Adrenal gland (tissue), 12 donors: ENCODE results near the gene CAPN2. TPM values are rescaled to one million over a fixed set of nuclear protein-coding genes. Genes with fewer than 3 reads are reported as not detected.

ENCODE experiments used
- DNase-seq, 7 donors: peaks; one replicate each; pipeline ENCODE4 v3.0.0-alpha.2; 2019 to 2020
- H3K27ac ChIP-seq, 5 donors: fragments of 200-600 bp; sonication (generic) in 4 of 5; 1 replicate in 3 of 5; 2 replicates in 2 of 5; pipeline versions ENCODE4 v1.5.1 to v1.8.0; 2016 to 2020; ENCODE audit warnings: mild to moderate bottlenecking in 1 of 5
- H3K27me3 ChIP-seq: fragments of 200-600 bp; 2 replicates; pipeline ENCODE4 v1.8.0; 2021
- H3K36me3 ChIP-seq, 2 donors: fragments of 200-600 bp; replicated peaks in 1 of 2; 1 replicate in 1 of 2; 2 replicates in 1 of 2; pipeline versions ENCODE4 v1.5.1 to v1.8.0; 2018 to 2022
- H3K4me1 ChIP-seq, 2 donors: fragments of 200-600 bp; replicated peaks in 1 of 2; 1 replicate in 1 of 2; 2 replicates in 1 of 2; pipeline versions ENCODE4 v1.5.1 to v1.8.0; 2018 to 2021
- H3K4me3 ChIP-seq, 4 donors: fragments of 200-600 bp; sonication (generic) in 3 of 4; one replicate each; pipeline ENCODE4 v1.5.1; 2016 to 2018
- H3K9me3 ChIP-seq, 3 donors: fragments of 200-600 bp; sonication (generic) in 1 of 3; replicated peaks in 1 of 3; 1 replicate in 2 of 3; 2 replicates in 1 of 3; pipeline versions ENCODE4 v1.5.1 to v1.8.0; 2016 to 2021
- POLR2A ChIP-seq, 2 donors: fragments of 450-650 bp; IDR thresholded peaks; one replicate each; pipeline ENCODE4 v1.6.1; 2017; ENCODE audit warnings: antibody characterized with exemption in 2 of 2, mild to moderate bottlenecking in 2 of 2, moderate library complexity in 1 of 2
- WGBS, 4 donors: extraction: QIAGEN DNeasy Blood & Tissue Kit in 2 of 4; methylation state at CpG; one replicate each; pipeline versions ENCODE4 v1.1.5 to v1.1.7; 2013 to 2017; 5-methylcytosine and 5-hydroxymethylcytosine counted together
- intact Hi-C, 2 donors: fragments of 100-400 bp; cut with DNase I; formaldehyde crosslinking; loops; one replicate each; pipeline versions ENCODE4 v1.14.1 to v1.15.0; 2022 to 2023
- polyA plus RNA-seq, 3 donors: library from polyadenylated mRNA; stranded (reverse); fragments of 200-250 nt in 2 of 3; fragments of 350-450 nt in 1 of 3; fragmentation: Illumina TruSeq in 1 of 3; extraction: RNeasy Lipid Tissue Mini Kit (QIAGEN cat#74804) in 1 of 3; gene quantifications; one replicate each; pipeline ENCODE4 v1.2.3, GENCODE V29; 2013 to 2014
- total RNA-seq, 9 donors: library from RNA; depleted of rRNA in 4 of 9; stranded (reverse); fragments of >200 nt in 4 of 9; fragments of 120-200 nt in 1 of 9; fragmentation: NEBNext Ultra II Directional in 1 of 9; extraction: Animal tissue kit (Norgen Biotek cat#: 25700) in 1 of 9; gene quantifications; one replicate each; pipeline versions ENCODE4 v1.1.0 to v1.2.4, GENCODE V29; 2013 to 2023
- TF ChIP-seq, protein P1 (sequence below), 6 experiments: fragments of 450-650 bp in 4 of 6; fragments of 200-600 bp in 2 of 6; sonication (generic) in 1 of 6; IDR thresholded peaks; 1 replicate in 5 of 6; 2 replicates in 1 of 6; pipeline versions ENCODE4 v1.5.1 to v1.8.0; 2016 to 2021; ENCODE audit warnings: antibody characterized with exemption in 6 of 6, mild to moderate bottlenecking in 2 of 6, moderate library complexity in 1 of 6
- donor health status: healthy with polysubstance abuse.
- donor health status: Bipolar disorder and iron deficiency.
- donor health status: DM: yes; HTN: yes; CAD: no.
- donor health status: DM: no; HTN: no; CAD: no.
- donor health status: DM: no; HTN: no; CAD: no.
- donor health status: DM: yes; HTN: yes; CAD: no.

CAPN2 gene
- total and polyA plus RNA-seq, 12 donors: 110 to 366 (median 199) TPM

DNA sequence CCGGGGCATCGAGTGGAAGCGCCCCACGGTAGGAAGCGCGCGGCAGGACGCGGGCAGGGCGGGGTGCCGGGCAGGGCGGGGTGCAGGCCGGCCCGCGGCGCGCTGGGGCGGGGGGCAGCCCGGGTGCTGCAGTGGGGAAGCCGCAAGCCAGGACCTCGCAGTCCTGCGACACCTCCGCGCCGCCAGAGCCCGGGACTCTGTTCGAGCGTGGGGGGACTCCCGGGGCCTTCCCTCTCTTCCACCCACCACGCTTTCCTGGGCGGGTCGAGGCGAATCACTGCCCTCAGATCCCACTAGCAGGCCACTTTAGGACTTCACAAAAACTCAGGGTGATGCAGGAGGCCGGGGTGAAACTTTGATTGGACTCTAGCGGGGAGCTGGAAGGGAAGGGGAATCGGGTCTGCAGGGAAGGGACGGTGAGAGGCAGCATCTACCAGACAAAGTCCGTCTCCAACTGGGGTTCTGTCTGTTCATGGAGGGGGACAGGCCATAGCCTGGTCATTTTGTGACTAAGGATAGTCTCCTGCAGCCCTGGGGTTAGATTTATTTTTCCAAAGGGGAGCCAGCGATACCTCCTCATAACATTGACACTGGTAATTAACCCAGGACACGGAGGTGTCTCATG, 623 bp downstream of the CAPN2 start:
- no peaks in the 10 kb centered on the region for H3K9me3 ChIP-seq
- H3K27ac ChIP-seq: peak overlapping the region; percentile 24 to 97 (median 94)
- WGBS, 4 donors: 1 to 9% (median 3%) methylated on average over 7 to 40 of the region's 40 CpGs
- no peaks in the 10 kb centered on the region for H3K27me3 ChIP-seq
- DNase-seq: peak in 4 of 7 donors; percentile 35 to 46 (median 40)
- peaks cover 0 to 5% of the 10 kb centered on the region in 2 donors for H3K36me3 ChIP-seq
- TF ChIP-seq POLR2A (IDR thresholded peaks at IDR 0.05): no peak
- TF ChIP-seq, protein P1, sequence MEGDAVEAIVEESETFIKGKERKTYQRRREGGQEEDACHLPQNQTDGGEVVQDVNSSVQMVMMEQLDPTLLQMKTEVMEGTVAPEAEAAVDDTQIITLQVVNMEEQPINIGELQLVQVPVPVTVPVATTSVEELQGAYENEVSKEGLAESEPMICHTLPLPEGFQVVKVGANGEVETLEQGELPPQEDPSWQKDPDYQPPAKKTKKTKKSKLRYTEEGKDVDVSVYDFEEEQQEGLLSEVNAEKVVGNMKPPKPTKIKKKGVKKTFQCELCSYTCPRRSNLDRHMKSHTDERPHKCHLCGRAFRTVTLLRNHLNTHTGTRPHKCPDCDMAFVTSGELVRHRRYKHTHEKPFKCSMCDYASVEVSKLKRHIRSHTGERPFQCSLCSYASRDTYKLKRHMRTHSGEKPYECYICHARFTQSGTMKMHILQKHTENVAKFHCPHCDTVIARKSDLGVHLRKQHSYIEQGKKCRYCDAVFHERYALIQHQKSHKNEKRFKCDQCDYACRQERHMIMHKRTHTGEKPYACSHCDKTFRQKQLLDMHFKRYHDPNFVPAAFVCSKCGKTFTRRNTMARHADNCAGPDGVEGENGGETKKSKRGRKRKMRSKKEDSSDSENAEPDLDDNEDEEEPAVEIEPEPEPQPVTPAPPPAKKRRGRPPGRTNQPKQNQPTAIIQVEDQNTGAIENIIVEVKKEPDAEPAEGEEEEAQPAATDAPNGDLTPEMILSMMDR (IDR thresholded peaks at IDR 0.05): no peak
- intact Hi-C loops: loop anchor here in 1 of 2 donors (5.0 kb wide), 1 partner anchor 34 kb away; no protein-coding TSS in a partner anchor
- H3K4me3 ChIP-seq: peak overlapping the region; percentile 37 to 92 (median 78)
- H3K4me1 ChIP-seq: peaks cover 41 to 54% of the 10 kb centered on the region in 2 donors

DNA sequence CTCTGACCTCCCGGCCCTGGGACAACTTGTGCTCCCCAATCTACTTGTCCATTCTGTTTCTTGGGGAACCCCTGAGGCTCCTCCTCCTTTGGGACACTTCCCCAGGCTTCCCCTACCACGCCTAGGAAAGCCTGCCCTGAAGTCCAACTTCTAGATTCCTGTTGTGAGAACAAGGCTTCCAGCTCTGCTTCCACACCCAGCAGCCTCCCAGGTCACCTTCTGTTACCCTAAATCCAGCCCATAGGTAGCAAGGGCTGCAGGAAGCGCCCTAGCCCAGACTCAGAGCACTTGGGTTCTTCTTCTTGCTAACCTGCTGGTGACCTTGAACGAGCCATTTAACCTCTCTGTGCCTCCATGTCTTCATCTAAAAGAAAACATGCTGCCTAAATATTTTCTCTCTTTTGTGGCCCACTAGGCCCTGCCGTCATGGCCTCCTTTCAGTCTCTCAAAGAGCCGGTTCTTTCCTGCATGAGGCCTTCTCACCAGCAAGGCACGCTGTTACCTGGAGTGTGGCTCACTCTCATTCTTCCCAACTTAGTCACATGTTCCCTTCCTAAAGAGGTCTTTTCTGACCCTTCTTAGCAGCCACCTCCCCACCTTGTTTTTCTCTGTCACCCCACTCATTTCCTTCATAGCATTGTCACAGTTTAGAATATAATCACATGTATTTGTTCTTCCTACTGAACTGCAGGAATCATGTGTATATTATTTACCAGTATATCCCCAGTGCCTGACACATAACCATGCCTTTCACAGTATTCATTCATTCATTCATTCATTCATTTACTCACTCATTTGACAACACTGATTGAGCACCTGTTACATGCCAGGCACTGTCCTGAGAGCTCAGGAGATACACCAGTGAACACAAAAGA, 1.4 kb downstream of the CAPN2 start:
- intact Hi-C loops: loop anchor here in 1 of 2 donors (5.0 kb wide), 1 partner anchor 34 kb away; no protein-coding TSS in a partner anchor
- H3K27ac ChIP-seq: peak overlapping the region; percentile 24 to 97 (median 94)

DNA sequence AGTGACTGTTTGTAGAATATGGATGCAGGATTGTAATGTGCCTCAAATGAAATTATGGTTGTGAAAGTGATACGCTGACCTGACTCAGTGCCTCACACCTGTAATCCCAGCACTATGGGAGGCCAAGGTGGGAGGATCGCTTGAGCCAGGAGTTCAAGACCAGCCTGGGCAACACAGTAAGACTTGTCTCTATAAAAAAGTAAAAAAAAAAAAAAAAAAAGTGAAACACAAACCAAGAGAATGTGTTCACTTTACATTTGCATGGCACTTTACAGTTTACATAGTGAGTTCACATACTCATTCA, 2.0 kb downstream of the CAPN2 start:
- TF ChIP-seq, protein P1 (IDR thresholded peaks at IDR 0.05): no peak
- no peak for TF ChIP-seq POLR2A (IDR thresholded peaks at IDR 0.05)
- no peak overlapping the region for H3K4me3 ChIP-seq
- peaks cover 36 to 44% of the 10 kb centered on the region in 2 donors for H3K4me1 ChIP-seq
- peak overlapping the region in 2 of 5 donors; percentile 57 to 94 for H3K27ac ChIP-seq
- no peaks in the 10 kb centered on the region for H3K9me3 ChIP-seq
- H3K36me3 ChIP-seq: peaks cover 0 to 19% of the 10 kb centered on the region in 2 donors
- no peaks in the 10 kb centered on the region for H3K27me3 ChIP-seq
- peak in 1 of 7 donors; percentile 2 for DNase-seq
- intact Hi-C loops: loop anchor here in 1 of 2 donors (5.0 kb wide), 1 partner anchor 33 kb away; no protein-coding TSS in a partner anchor
- WGBS, 4 donors: 67 to 97% (median 93%) methylated on average over 2 of the region's 2 CpGs

More for the DNA sequence above, 1.4 kb downstream of the CAPN2 start:
- 27 to 47% (median 37%) methylated on average over 7 of the region's 7 CpGs for WGBS, 4 donors
- TF ChIP-seq POLR2A (IDR thresholded peaks at IDR 0.05): no peak
- TF ChIP-seq, protein P1 (IDR thresholded peaks at IDR 0.05): no peak
- Histone ChIP-seq H3K9me3 (no peaks in the 10 kb centered on the region), H3K36me3 (peaks cover 0 to 13% of the 10 kb centered on the region in 2 donors), H3K4me3 (peak overlapping the region in 2 of 4 donors; percentile 91 to 92), H3K4me1 (peaks cover 36 to 45% of the 10 kb centered on the region in 2 donors), H3K27me3 (no peaks in the 10 kb centered on the region)
- DNase-seq: peak in 2 of 7 donors; percentile 12 to 25
